ENCODE data around the gene PTPRE. TPM values are rescaled to one million over a fixed set of nuclear protein-coding genes. Genes with fewer than 3 reads are reported as not detected.

PTPRE gene
- total and polyA plus RNA-seq, 2 of the 4 experiments (the other 2 are of a cell fraction) = 0.34 to 0.54 TPM

DNA sequence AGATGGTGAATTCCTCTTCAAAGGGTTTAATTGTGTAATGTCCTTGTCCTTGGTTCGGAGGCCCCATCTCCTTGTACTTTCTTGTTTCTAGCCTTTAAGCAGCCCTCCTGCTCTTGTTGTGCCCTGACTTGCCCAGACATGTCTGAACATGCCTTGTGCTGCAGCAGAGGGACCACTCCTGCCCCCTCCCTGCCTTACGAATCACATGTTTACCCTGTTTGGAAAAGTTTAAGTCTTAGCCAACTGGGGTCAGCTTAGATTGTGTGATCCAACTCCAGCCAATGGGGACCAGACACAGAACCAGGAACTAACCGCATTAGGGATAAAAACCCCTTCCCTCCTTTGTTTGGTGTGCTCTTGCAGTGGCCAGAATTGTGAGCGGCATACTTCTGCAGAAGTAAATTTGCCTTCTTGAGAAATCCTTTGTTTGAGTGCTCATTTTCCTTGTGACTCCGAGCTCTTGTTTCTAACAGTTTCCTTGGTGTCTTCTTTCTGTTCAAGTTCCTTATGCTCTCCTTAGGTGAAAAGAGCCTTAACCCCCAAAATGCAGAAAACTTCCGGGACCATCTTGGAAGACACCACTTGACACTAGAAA, 43.6 kb upstream of the PTPRE start:
- H3K36me3 ChIP-seq (ENCODE audit: control insufficient read depth, insufficient read depth, low read length) = no peaks in the 10 kb centered on the region
- no peak overlapping the region for H3K23ac ChIP-seq (ENCODE audit: low read depth, low read length)
- H3K14ac ChIP-seq (replicated peaks; ENCODE audit: low read depth, low read length) = no peak overlapping the region
- peak; percentile 6 for DNase-seq
- intact Hi-C loops (cut with micrococcal nuclease) (no loop called here), in situ Hi-C loops (cut with MboI; ENCODE audit: low sequenced_read_pairs) (no loop called here), dilution Hi-C loops (cut with HindIII; ENCODE audit: low sequenced_read_pairs, unreplicated experiment) (no loop called here)
- no peaks in the 10 kb centered on the region for H3K4me1 ChIP-seq (ENCODE audit: control insufficient read depth, insufficient read depth, low read length)
- H4K5ac ChIP-seq (ENCODE audit: low read depth, low read length) = no peak overlapping the region
- H3K27me3 ChIP-seq (ENCODE audit: control insufficient read depth, insufficient read depth, low read length) = no peaks in the 10 kb centered on the region
- CTCF ChIA-PET = interaction anchor here (1.1 kb wide), 1 partner anchor 9 kb away, joined by 3 read pairs; no protein-coding TSS in a partner anchor
- no peak for TF ChIP-seq FOS (IDR thresholded peaks at IDR 0.05; ENCODE audit: low read depth, low read length)
- TF ChIP-seq, protein P1, sequence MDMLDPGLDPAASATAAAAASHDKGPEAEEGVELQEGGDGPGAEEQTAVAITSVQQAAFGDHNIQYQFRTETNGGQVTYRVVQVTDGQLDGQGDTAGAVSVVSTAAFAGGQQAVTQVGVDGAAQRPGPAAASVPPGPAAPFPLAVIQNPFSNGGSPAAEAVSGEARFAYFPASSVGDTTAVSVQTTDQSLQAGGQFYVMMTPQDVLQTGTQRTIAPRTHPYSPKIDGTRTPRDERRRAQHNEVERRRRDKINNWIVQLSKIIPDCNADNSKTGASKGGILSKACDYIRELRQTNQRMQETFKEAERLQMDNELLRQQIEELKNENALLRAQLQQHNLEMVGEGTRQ (IDR thresholded peaks at IDR 0.05; ENCODE audit: low read depth, low read length) = no peak
- no peak for TF ChIP-seq RFX5 (IDR thresholded peaks at IDR 0.05; ENCODE audit: low read depth, low read length)
- TF ChIP-seq, protein P2, sequence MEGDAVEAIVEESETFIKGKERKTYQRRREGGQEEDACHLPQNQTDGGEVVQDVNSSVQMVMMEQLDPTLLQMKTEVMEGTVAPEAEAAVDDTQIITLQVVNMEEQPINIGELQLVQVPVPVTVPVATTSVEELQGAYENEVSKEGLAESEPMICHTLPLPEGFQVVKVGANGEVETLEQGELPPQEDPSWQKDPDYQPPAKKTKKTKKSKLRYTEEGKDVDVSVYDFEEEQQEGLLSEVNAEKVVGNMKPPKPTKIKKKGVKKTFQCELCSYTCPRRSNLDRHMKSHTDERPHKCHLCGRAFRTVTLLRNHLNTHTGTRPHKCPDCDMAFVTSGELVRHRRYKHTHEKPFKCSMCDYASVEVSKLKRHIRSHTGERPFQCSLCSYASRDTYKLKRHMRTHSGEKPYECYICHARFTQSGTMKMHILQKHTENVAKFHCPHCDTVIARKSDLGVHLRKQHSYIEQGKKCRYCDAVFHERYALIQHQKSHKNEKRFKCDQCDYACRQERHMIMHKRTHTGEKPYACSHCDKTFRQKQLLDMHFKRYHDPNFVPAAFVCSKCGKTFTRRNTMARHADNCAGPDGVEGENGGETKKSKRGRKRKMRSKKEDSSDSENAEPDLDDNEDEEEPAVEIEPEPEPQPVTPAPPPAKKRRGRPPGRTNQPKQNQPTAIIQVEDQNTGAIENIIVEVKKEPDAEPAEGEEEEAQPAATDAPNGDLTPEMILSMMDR (conservative IDR thresholded peaks at IDR 0.05; ENCODE audit: low read depth, low read length) = no peak
- H4K20me1 ChIP-seq (ENCODE audit: insufficient read depth, low read length) = no peaks in the 10 kb centered on the region
- no peak overlapping the region for H2BK20ac ChIP-seq (ENCODE audit: low read depth, low read length)
- no CpG with 5 or more reads among the region's 6 CpGs for WGBS, 2 experiments (ENCODE audit: extremely low coverage in 2 of 2, insufficient read length in 1 of 2)
- H3K4me3 ChIP-seq (ENCODE audit: insufficient read depth, low read depth, low read length) = no peak overlapping the region
- no peak overlapping the region for H2AK9ac ChIP-seq (replicated peaks; ENCODE audit: low read depth, low read length, poor library complexity)
- no peak overlapping the region for H2AFZ ChIP-seq (replicated peaks; ENCODE audit: low read length, poor library complexity)
- POLR2A ChIA-PET (ENCODE audit: unreplicated experiment) = no interaction called here
- H2BK15ac ChIP-seq (ENCODE audit: low read depth, low read length) = no peak overlapping the region
- no peak overlapping the region for H3K4ac ChIP-seq (ENCODE audit: low read depth, low read length)
- H3K56ac ChIP-seq (ENCODE audit: extremely low read depth, insufficient read depth, low read length) = no peak overlapping the region; the same call in 1 of the 2 replicates
- ATAC-seq (ENCODE audit: low read depth) = no peak
- H3K27ac ChIP-seq (ENCODE audit: insufficient read depth, low read length) = no peak overlapping the region
- no peak overlapping the region for H2BK5ac ChIP-seq (ENCODE audit: low read depth, low read length, poor library complexity, severe bottlenecking)
- no peak overlapping the region for H2AK5ac ChIP-seq (ENCODE audit: low read depth, low read length)
- no peak overlapping the region for H4K91ac ChIP-seq (ENCODE audit: insufficient read depth, low read depth, low read length)
- no peak overlapping the region for H3K4me2 ChIP-seq (ENCODE audit: low read depth, low read length)
- H3K9ac ChIP-seq (ENCODE audit: low read depth, low read length) = no peak overlapping the region
- H3K79me1 ChIP-seq (ENCODE audit: low read depth in 1 of 2, low read length in 2 of 2) = no peaks in the 10 kb centered on the region
- no peak overlapping the region for H2BK120ac ChIP-seq (ENCODE audit: low read depth, low read length)
- no peaks in the 10 kb centered on the region for H3K9me1 ChIP-seq (ENCODE audit: insufficient read depth, low read length)
- peaks cover 8% of the 10 kb centered on the region for H3K9me3 ChIP-seq (ENCODE audit: control insufficient read depth, insufficient read depth, low read length)
- H4K8ac ChIP-seq (ENCODE audit: low read depth in 2 of 2, low read length in 2 of 2) = no peak overlapping the region
- no peak overlapping the region for H3K18ac ChIP-seq (ENCODE audit: low read depth, low read length)
- no TSS peak for BruUV-seq (replicated peaks)
